ENCODE results near the gene TBC1D16.

The TBC1D16 gene

DNA sequence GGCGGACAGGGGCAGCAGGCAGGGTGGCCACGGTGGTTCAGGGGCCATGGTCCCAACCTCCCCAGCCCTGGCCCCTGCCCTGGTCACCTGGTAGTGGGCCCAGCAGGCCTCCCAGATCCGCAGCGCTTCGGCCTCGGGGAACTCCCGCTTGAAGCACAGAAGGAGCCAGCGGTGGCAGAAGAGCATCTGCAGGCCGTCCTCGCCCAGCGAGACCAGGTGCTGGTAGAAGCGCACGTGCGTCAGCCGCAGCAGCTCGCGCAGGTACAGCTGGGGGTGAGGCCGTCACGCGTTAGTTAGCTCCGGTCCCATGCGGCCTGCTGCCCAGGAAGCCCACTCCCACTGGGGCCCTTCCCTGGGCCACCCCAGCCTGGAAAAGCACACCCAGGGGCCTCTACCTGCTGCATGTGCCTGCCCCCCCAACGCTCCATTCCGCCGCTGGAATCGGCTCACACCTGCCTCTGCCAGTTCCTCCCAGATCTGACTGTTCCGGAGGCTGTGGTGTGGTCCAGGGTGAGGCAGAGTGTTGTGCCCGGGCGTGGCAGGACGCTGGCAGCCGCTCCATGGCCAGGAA lies 90.8 kb downstream of the TBC1D16 start:
- ChIA-PET CTCF (no interaction called here), POLR2A (no interaction called here)
- no peak for DNase-seq (ENCODE audit: low read depth, low spot score)

GRCh38 chr17:79944251-79944812 lies 91.3 kb downstream of the TBC1D16 start:
- POLR2A ChIA-PET = no interaction called here
- CTCF ChIA-PET = no interaction called here
- no peak for TF ChIP-seq CTCF (IDR thresholded peaks at IDR 0.05; ENCODE audit: insufficient read depth, low read length, missing control alignments)
- no peak overlapping the region for H3K4me3 ChIP-seq (ENCODE audit: low read depth, low read length)
- DNase-seq (ENCODE audit: low read depth, low spot score) = no peak

More for the DNA sequence above, 90.8 kb downstream of the TBC1D16 start:
- no peak for TF ChIP-seq CTCF (IDR thresholded peaks at IDR 0.05; ENCODE audit: insufficient read depth, low read length, missing control alignments)
- H3K4me3 ChIP-seq (ENCODE audit: low read depth, low read length) = no peak overlapping the region

DNA sequence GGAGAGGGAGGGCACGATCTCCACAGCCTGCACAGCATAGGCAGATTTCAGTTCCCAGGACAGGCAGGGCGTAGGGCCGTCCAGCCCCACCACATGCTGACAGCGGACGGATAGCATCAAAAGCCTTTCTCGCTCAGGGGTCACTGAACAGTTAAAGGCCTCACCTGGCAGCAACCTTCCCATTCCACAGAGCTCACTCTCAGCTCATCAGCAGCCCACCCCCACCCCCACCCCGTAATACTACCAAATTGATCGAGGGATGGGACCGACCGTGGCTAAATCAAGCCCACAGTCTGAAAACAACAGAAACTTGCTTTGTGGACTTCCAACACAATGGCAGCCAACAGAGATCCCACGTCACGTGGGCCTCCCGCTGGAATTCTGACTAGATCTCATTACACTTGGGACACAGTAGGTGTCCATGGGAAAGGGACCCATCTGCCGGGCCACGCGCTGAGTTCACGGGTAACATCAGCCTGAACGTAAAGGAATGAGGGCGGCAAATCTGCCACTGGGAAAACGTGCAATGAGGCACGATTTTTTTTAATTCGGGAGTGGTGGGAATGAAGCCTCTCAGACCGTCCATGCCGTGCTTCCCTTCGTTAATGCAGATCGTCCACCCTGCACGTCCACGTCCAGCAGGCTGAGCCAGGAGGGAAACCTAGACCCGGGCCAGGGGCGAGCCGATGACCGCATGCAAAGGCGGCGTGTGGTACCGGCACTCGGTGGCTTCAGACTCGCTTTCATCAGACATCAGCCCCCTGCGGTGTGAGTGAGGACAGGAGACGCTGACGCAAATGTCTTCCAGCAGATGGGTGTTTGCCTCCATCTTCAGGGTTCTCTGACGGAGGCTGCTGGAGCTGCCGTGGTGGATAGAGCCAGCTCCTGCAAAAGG lies 92.1 kb downstream of the TBC1D16 start:
- TF ChIP-seq CTCF (IDR thresholded peaks at IDR 0.05; ENCODE audit: insufficient read depth, low read length, missing control alignments) = no peak
- no peak for DNase-seq (ENCODE audit: low read depth, low spot score)
- ChIA-PET CTCF (no interaction called here), POLR2A (no interaction called here)
- H3K4me3 ChIP-seq (ENCODE audit: low read depth, low read length) = no peak overlapping the region

DNA sequence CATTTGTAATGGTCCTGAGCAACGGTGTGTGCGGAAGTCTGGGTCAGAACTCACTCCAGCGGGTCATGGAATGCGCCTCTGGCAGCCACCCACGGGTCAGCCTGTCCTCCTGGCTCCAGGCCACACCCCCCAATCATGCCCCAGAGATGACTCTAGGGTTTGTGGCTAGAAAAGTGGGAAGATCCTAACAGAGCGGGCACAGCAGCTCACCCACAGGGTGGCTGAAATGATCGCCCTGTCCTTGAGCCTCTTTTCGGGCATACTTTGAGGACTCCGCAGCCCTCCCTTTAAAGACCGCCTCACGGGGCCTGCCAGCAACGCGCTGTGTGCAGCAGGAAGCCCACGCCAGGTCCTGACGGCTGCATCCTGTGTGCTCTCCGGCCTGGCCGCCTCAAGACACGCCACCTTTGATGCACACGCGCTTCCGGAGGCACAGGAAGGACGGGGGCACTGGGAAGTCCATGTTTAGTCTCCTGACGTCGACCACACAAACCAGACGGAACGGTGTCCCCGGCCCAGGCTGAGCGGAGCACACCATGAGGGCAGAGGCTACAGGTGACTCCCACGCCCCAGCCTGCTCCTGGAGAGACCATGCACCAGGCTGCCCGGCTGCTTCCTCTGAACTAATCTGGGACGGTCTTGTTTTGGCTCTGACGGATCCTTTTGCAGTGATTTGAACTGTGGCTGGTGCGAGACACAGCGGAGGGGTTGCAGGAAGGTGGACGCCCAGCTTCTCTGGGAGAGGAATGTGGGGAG lies 92.9 kb downstream of the TBC1D16 start:
- CTCF ChIA-PET = no interaction called here
- no peak overlapping the region for H3K4me3 ChIP-seq (ENCODE audit: low read depth, low read length)
- no peak for DNase-seq (ENCODE audit: low read depth, low spot score)
- POLR2A ChIA-PET = no interaction called here
- no peak for TF ChIP-seq CTCF (IDR thresholded peaks at IDR 0.05; ENCODE audit: insufficient read depth, low read length, missing control alignments)

GRCh38 chr17:79942011-79942405 lies 93.7 kb downstream of the TBC1D16 start:
- CTCF ChIA-PET = no interaction called here
- DNase-seq (ENCODE audit: low read depth, low spot score) = no peak
- no peak overlapping the region for H3K4me3 ChIP-seq (ENCODE audit: low read depth, low read length)
- no peak for TF ChIP-seq CTCF (IDR thresholded peaks at IDR 0.05; ENCODE audit: insufficient read depth, low read length, missing control alignments)
- POLR2A ChIA-PET = no interaction called here

Data from AG04449 (cell line).